ENCODE measurements around the gene ACTL9. TPM values are rescaled to one million over a fixed set of nuclear protein-coding genes. Genes with fewer than 3 reads are reported as not detected.

The ACTL9 gene
- total and polyA plus RNA-seq, 2 experiments from 2014 or later: not detected

DNA sequence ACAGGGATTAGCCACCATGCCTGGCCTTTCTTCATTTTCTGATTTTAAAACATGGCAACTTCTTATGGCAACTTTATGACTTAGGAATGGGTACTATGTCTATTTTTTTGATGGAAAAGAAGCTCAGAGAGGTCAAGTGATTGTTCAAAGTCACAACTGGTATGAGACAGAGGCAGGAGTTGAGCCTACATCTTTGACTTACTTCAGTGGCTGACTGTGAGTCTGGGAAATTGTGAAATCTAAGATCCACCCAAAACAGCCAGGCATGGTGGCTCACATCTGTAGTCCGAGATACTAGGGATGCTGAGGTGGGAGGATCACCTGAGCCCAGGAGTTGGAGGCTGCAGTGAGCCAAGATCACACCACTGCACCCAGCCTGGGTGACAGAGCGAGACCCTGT is 2.4 kb upstream of the ACTL9 start:
- H3K36me3 ChIP-seq (ENCODE audit: insufficient read depth): no peaks in the 10 kb centered on the region
- no peaks in the 10 kb centered on the region for H3K9me2 ChIP-seq (ENCODE audit: insufficient read depth)
- no peaks in the 10 kb centered on the region for H3F3A ChIP-seq (replicated peaks; ENCODE audit: low read depth)
- no peak overlapping the region for H3K27ac ChIP-seq (ENCODE audit: low read depth)
- no peak for DNase-seq (ENCODE audit: low spot score)
- no peak overlapping the region for H2AFZ ChIP-seq
- ATAC-seq: no peak
- TF ChIP-seq ZNF114 (CRISPR knock-in tag; IDR thresholded peaks at IDR 0.05): no peak
- TF ChIP-seq POLR2AphosphoS5 (IDR thresholded peaks at IDR 0.05; ENCODE audit: low read depth): no peak
- TF ChIP-seq, protein P1, sequence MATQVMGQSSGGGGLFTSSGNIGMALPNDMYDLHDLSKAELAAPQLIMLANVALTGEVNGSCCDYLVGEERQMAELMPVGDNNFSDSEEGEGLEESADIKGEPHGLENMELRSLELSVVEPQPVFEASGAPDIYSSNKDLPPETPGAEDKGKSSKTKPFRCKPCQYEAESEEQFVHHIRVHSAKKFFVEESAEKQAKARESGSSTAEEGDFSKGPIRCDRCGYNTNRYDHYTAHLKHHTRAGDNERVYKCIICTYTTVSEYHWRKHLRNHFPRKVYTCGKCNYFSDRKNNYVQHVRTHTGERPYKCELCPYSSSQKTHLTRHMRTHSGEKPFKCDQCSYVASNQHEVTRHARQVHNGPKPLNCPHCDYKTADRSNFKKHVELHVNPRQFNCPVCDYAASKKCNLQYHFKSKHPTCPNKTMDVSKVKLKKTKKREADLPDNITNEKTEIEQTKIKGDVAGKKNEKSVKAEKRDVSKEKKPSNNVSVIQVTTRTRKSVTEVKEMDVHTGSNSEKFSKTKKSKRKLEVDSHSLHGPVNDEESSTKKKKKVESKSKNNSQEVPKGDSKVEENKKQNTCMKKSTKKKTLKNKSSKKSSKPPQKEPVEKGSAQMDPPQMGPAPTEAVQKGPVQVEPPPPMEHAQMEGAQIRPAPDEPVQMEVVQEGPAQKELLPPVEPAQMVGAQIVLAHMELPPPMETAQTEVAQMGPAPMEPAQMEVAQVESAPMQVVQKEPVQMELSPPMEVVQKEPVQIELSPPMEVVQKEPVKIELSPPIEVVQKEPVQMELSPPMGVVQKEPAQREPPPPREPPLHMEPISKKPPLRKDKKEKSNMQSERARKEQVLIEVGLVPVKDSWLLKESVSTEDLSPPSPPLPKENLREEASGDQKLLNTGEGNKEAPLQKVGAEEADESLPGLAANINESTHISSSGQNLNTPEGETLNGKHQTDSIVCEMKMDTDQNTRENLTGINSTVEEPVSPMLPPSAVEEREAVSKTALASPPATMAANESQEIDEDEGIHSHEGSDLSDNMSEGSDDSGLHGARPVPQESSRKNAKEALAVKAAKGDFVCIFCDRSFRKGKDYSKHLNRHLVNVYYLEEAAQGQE (IDR thresholded peaks at IDR 0.05; ENCODE audit: unreplicated experiment): no peak
- TF ChIP-seq EZH2phosphoT487 (IDR thresholded peaks at IDR 0.05; ENCODE audit: unreplicated experiment): no peak
- TF ChIP-seq, protein P2, sequence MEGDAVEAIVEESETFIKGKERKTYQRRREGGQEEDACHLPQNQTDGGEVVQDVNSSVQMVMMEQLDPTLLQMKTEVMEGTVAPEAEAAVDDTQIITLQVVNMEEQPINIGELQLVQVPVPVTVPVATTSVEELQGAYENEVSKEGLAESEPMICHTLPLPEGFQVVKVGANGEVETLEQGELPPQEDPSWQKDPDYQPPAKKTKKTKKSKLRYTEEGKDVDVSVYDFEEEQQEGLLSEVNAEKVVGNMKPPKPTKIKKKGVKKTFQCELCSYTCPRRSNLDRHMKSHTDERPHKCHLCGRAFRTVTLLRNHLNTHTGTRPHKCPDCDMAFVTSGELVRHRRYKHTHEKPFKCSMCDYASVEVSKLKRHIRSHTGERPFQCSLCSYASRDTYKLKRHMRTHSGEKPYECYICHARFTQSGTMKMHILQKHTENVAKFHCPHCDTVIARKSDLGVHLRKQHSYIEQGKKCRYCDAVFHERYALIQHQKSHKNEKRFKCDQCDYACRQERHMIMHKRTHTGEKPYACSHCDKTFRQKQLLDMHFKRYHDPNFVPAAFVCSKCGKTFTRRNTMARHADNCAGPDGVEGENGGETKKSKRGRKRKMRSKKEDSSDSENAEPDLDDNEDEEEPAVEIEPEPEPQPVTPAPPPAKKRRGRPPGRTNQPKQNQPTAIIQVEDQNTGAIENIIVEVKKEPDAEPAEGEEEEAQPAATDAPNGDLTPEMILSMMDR (conservative IDR thresholded peaks at IDR 0.05; ENCODE audit: low read depth in 2 of 2): no peak
- H3K4me3 ChIP-seq: no peak overlapping the region
- peaks cover 10% of the 10 kb centered on the region for H3K27me3 Mint-ChIP-seq (ENCODE audit: insufficient read depth, low read depth, poor library complexity)
- H3K4me2 ChIP-seq: no peak overlapping the region
- no peaks in the 10 kb centered on the region for H3K4me1 Mint-ChIP-seq
- H3K36me3 Mint-ChIP-seq (ENCODE audit: low read depth): peaks cover 22% of the 10 kb centered on the region
- no peak overlapping the region for H3K27ac Mint-ChIP-seq
- H3K9me3 Mint-ChIP-seq: peaks cover 94% of the 10 kb centered on the region
- H3K79me2 ChIP-seq (replicated peaks; ENCODE audit: insufficient read depth): no peaks in the 10 kb centered on the region
- no peaks in the 10 kb centered on the region for H4K20me1 ChIP-seq (replicated peaks; ENCODE audit: insufficient read depth)
- H3K27me3 ChIP-seq (ENCODE audit: insufficient read depth): peaks cover 6% of the 10 kb centered on the region
- H3K4me3 Mint-ChIP-seq: no peak overlapping the region
- H3K4me1 ChIP-seq (ENCODE audit: insufficient read depth): no peaks in the 10 kb centered on the region

DNA sequence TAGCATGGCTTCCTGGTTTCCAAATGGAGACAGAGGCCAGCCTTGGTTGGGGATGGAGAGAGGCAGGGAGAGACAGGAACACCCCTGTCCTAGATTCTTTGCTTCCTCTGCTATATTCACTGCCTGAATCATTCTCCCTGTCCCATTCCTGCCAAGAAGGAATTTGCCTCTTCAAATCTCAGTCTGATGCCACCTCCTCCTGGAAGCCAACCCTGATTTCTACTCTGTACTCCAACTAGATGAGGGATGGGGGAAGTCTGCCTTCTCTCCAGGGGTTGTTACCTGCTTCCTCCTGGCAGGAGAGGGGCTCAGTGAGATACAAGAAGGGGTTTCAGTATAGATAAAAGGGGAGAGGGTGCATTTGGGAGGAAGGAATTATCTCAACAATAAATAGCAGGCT is 1.3 kb upstream of the ACTL9 start:
- no peak overlapping the region for H3K27ac Mint-ChIP-seq
- no peak overlapping the region for H3K4me2 ChIP-seq
- H3K27me3 Mint-ChIP-seq (ENCODE audit: insufficient read depth, low read depth, poor library complexity): peaks cover 12% of the 10 kb centered on the region
- no peak for TF ChIP-seq EZH2phosphoT487 (IDR thresholded peaks at IDR 0.05; ENCODE audit: unreplicated experiment)
- TF ChIP-seq, protein P3, sequence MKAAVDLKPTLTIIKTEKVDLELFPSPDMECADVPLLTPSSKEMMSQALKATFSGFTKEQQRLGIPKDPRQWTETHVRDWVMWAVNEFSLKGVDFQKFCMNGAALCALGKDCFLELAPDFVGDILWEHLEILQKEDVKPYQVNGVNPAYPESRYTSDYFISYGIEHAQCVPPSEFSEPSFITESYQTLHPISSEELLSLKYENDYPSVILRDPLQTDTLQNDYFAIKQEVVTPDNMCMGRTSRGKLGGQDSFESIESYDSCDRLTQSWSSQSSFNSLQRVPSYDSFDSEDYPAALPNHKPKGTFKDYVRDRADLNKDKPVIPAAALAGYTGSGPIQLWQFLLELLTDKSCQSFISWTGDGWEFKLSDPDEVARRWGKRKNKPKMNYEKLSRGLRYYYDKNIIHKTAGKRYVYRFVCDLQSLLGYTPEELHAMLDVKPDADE (IDR thresholded peaks at IDR 0.05): no peak
- TF ChIP-seq, protein P2 (conservative IDR thresholded peaks at IDR 0.05; ENCODE audit: low read depth in 2 of 2): no peak
- no peak for TF ChIP-seq CREB1 (CRISPR knock-in tag; IDR thresholded peaks at IDR 0.05; ENCODE audit: low read depth)
- TF ChIP-seq STAT1 (IDR thresholded peaks at IDR 0.05; ENCODE audit: unreplicated experiment): no peak
- no peak for TF ChIP-seq ZNF331 (CRISPR knock-in tag; IDR thresholded peaks at IDR 0.05; ENCODE audit: low read depth)
- peaks cover 6% of the 10 kb centered on the region for H3K27me3 ChIP-seq (ENCODE audit: insufficient read depth)
- no peak for DNase-seq (ENCODE audit: low spot score)
- H3K9me2 ChIP-seq (ENCODE audit: insufficient read depth): no peaks in the 10 kb centered on the region
- ATAC-seq: no peak
- H3F3A ChIP-seq (replicated peaks; ENCODE audit: low read depth): no peaks in the 10 kb centered on the region
- no peaks in the 10 kb centered on the region for H3K36me3 ChIP-seq (ENCODE audit: insufficient read depth)
- H3K4me1 Mint-ChIP-seq: no peaks in the 10 kb centered on the region
- H3K9me3 Mint-ChIP-seq: peaks cover 94% of the 10 kb centered on the region
- no peak overlapping the region for H3K4me3 Mint-ChIP-seq
- no peak overlapping the region for H3K27ac ChIP-seq (ENCODE audit: low read depth)
- no peaks in the 10 kb centered on the region for H3K79me2 ChIP-seq (replicated peaks; ENCODE audit: insufficient read depth)
- H3K36me3 Mint-ChIP-seq (ENCODE audit: low read depth): peaks cover 33% of the 10 kb centered on the region
- no peaks in the 10 kb centered on the region for H4K20me1 ChIP-seq (replicated peaks; ENCODE audit: insufficient read depth)
- no peak overlapping the region for H3K4me3 ChIP-seq
- H2AFZ ChIP-seq: no peak overlapping the region
- no peaks in the 10 kb centered on the region for H3K4me1 ChIP-seq (ENCODE audit: insufficient read depth)
